Islet precursor cell (in vitro differentiated cells): ENCODE measurements around the gene CTCFL.
"Not testable (repeated sequence)": the region's sequence is repeated elsewhere in the genome, so short reads cannot be mapped to it uniquely, and the experiment has no call there.

Source experiments
- DNase-seq: peaks from one replicate; pipeline ENCODE4 v3.0.0-alpha.2; 2018

Gene CTCFL

GRCh38 chr20:57536120-57536708 is 11.3 kb upstream of the CTCFL start:
- no peak for DNase-seq

DNA sequence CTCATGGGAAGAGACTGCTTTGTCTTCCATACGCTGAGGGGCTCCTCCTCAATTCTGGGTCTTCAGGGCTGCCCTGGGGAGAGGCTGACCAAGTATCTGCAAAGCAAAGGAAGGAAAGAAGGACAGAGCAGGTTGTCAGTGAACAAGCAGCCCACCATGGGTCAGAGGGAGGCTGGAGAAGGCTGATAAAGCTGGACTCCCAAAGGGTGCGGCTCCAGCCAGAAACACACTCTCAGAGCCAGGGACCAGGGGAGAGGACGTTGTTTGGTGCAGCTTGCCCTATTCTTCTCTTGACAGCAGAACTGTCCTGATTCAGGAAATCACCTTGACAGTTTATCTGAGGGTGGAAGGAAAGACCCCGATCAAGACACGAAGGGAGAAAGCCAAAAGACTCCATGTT is 10.4 kb upstream of the CTCFL start:
- DNase-seq = no peak

- no peak for DNase-seq
These were observed 7.2 kb upstream of the CTCFL start for GRCh38 chr20:57532104-57532503.

GRCh38 chr20:57530327-57530981 is 5.5 kb upstream of the CTCFL start:
- no peak for DNase-seq

DNA sequence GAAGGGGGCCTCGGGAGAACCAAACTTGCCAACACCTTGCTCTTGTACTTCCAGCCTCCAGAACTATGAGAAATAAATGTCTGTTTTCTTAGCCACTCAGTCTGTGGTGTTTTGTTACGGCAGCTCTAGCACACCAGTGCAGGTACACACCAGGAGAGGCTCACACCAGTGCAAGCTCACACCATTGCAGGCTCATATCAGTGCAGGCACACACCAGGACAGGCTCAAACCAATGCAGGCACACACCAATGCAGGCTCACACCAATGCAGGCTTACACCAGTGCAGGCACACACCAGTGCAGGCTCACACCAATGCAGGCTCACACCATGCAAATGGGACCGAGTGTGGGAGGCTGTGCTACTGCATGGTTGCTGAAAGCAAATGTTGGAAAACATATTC is 4.9 kb upstream of the CTCFL start:
- DNase-seq = no peak

- DNase-seq = no peak
These were observed 4.2 kb upstream of the CTCFL start for GRCh38 chr20:57529160-57529585.

- DNase-seq = no peak
These were observed 3.2 kb upstream of the CTCFL start for GRCh38 chr20:57528148-57528547.

- DNase-seq = no peak
These were observed 2.8 kb upstream of the CTCFL start for GRCh38 chr20:57527728-57528127.

DNA sequence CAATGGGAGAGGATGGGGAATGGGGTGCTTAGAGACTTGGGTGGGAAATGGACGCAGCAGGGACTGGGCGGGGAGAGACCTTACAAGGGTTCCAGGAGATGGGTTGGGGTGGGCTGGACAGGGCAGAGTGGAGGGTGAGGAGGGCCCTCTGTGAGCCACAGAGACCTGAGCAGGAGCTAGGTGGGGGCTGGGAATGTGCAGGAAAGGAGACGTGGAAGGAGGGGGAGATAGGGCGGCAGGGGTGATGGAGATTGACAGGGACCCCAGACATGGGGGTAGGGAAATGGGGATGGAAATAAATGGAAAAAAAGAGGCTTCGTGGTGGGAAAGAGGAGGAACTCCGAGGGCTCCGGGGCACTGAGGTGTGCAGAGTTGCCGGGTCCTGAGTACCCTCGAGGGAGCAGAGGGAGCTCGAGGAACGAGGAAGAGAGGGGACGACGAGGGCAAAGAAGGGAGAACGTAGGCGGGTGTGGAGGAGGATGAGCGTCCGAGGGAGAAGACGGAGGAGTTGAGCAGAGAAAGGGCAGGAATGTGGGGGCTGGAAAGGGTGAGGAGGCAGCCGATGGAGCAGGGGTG is 2.0 kb upstream of the CTCFL start:
- DNase-seq = no peak

DNA sequence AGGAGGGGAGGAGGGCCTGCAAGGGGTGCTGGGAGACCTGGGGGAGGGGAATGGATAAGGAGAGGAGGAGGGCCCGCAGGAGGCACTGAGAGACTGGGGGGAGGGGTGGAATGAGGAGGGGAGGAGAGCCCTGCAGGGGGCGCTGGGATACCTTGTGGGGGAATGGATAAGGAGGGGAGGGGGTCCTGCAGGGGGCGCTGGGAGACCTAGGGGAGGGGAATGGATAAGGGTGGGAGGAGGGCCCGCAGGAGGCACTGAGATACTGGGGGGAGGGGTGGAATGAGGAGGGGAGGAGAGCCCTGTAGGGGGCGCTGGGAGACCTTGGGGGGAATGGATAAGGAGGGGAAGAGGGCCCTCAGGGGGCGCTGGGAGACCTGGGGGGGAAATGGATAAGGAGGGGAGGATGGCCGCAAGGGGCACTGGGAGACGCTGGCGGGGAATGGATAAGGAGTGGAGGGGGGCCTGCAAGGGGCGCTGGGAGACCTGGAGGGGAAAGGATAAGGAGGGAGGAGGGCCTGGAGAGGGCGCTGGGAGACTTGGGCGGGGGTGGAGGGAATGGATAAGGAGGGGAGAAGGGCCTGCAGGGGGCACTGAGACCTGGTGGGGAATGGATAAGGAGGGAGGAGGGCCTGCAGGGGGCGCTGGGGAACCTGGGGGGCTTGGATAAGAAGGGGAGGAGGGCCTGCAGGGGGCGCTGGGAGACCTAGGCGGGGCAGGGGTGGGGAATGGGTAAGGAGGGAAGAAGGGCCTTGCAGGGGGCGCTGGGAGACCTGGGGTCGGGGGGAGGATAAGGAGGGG is 1.3 kb upstream of the CTCFL start:
- no peak for DNase-seq

- DNase-seq = no peak
These were observed 567 bp upstream of the CTCFL start for GRCh38 chr20:57525328-57526086.

DNA sequence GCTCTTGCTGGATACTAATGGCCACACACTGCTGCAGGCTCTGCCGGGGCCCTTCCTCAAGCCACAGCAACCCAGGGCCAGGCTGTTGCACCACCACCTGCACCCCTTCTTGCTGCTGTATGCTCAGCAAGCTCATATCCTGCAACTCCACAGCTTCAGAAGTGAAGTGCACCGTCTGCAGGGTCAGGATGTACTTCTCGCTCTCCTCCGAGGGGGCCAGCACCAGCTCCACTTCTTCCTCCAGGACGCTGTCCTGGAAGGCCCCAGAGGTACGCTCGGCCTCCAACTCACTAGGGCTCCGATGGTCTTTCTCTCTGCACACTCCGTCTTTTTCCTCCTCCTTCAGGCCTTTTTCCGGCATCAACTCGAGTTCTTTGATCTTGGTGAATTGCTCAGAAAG is 1.2 kb downstream of the CTCFL start:
- DNase-seq = no peak

DNA sequence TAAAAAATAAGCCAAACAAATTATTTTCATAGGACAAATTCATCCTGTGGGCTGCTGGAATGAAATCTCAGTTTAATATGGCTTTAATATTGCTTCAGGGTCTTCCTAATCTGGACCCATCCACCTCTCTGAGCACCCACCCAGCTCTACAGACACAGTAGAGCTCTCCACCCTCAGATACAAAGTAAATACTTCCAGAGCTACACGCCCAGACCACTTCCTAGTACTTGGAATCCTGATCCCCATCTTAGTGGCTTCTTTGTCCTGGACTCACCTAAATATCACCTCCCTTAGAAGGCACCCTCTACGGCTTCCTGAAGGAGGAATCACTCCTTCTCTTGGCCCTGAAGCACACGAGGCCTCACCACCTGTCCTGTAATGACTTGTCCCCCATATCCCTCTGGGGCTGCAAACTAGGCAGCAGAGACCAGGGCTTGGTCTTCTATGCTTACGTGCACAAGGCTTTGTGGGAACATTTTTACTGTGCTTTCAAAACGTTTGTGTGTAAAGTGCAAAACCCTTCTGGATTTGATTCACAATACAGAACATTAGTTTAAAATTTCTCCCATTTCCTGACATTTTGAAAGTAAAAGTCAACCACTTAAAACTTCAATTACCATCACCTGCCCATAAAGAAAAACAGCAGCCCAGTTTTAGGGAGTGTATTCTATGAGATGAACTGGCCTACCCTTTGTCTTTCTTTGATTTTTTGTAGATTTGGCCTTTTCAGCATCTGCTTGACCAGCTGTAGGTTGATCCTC is 2.4 kb downstream of the CTCFL start:
- no peak for DNase-seq

- no peak for DNase-seq
These were observed 7.0 kb downstream of the CTCFL start for GRCh38 chr20:57517904-57518303.

- DNase-seq = peak; percentile 78
These were observed 10.6 kb downstream of the CTCFL start for GRCh38 chr20:57514273-57514751.

DNA sequence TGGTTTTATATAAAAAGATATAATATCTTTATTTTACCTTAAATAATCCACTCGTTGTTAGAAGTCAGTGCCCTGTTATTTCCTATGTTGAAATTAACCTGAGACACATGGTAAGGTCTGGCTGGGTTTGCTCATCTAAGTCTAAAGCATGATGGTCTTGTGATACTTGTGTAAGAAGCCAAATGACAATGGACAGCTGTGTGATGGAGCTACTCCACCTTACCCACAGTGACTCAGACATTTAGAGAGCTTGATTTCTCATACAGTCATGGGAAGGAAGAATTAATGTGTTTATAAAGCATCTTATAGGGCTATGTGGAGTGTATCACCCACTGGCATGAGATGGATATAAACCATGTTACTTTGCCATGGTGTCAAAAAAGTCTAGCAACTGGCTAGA is 11.7 kb downstream of the CTCFL start:
- no peak for DNase-seq

DNA sequence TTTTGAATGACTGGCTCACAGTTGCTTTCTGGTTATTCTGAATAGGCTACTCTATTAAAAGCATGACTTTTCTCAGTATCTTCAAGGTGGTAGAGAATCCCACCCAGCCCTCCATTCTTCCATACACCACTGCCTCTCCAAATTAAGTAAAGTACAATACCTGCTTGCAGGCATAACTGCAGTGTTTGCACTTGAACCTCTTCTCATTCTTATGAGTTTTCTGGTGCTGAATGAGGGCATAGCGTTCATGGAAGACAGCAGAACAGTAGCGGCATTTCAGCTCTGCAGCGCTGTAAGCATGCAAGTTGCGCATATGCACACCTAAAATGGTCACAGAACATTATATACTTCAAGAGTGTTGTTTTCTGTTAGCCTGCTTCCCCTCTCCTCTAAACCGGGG is 12.5 kb downstream of the CTCFL start:
- no peak for DNase-seq

GRCh38 chr20:57511709-57512108 is 13.2 kb downstream of the CTCFL start:
- DNase-seq = not testable (repeated sequence)

DNA sequence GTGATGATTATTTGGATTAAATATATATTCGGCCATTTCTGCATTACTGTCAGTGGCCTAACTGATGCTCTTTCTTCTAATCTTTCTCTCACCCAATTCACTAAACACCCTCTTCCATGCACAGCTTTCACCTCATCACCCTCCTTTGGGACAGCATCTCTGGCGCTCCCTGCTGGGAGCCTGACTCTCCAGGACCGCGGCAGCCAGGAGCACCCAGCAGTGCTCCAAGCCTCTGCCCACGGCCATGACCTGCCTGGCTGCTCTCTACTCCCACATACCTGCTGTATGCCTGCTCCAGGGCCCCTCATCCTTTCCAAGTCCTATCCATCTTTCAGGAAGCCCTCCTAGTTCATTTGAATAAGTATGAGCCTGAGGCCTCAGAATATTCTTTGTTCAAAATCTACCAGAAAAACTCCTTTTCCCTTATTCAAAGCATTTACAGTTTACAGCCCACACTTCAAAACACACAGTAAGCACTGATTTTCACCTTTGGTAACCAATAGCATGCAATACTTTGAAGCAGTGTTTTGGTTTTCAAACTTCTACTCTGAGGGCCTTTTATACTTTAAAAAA is 15.2 kb downstream of the CTCFL start:
- DNase-seq = peak; percentile 81

- no peak for DNase-seq
These were observed 16.1 kb downstream of the CTCFL start for GRCh38 chr20:57508831-57509230.

DNA sequence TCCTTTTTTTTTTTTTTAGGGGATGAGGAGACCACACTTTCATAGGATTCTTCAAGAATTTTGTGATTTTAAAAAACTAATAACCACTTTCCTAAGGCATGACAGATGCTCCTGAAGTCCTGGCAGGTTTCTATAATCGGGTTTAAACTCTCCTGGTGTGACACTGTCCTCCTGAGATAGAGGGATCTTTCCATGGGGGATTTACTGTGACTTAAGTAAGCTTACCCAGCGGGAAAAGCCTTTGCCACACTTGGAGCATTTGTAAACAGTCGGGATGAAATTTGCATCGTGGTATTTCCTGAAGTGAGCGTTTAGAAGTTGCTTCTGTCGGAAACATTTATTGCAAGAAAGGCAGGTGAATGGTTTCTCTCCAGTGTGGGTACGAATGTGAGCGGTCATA is 16.6 kb downstream of the CTCFL start:
- no peak for DNase-seq

DNA sequence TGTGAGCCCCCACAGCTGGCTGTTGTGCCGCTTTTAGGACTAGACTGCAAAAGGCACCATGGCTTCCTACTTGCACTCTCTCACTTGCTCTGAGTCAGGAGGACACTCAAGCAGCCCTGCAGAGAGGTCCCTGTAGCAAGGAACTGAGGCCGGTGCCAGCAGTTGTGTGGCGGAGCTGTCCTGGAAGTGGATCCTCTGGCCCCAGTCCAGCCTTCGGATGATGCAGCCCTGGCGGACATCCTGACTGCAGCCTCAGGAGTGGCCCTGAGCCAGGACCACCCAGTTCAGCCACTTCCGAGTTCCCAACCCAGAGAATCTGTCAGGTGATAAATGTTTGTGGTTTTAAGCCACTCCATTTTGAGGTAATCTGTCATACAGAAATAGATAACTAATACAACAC is 17.5 kb downstream of the CTCFL start:
- no peak for DNase-seq
